Type B pancreatic cell (in vitro differentiated cells): ENCODE results near the gene RHOU. TPM values are rescaled to one million over a fixed set of nuclear protein-coding genes. Genes with fewer than 3 reads are reported as not detected.

Source experiments
- DNase-seq: peaks from one replicate; pipeline ENCODE4 v3.0.0; 2021; ENCODE audit warnings: mixed read lengths; ENCODE audit not compliant: unreplicated experiment; ENCODE audit errors: extremely low spot score
- H3K27ac Mint-ChIP-seq: 2 replicates; pipeline ENCODE4 v1.8.0; 2021; ENCODE audit warnings: mild to moderate bottlenecking, mixed read lengths
- H3K27me3 Mint-ChIP-seq: 2 replicates; pipeline ENCODE4 v1.8.0; 2021; ENCODE audit warnings: mixed read lengths
- H3K36me3 Mint-ChIP-seq: 2 replicates; pipeline ENCODE4 v1.8.0; 2021; ENCODE audit warnings: mixed read lengths
- H3K4me1 Mint-ChIP-seq: one replicate; pipeline ENCODE4 v1.8.0; 2021; ENCODE audit warnings: mixed read lengths; ENCODE audit not compliant: unreplicated experiment
- H3K4me3 Mint-ChIP-seq: 2 replicates; pipeline ENCODE4 v1.8.0; 2021; ENCODE audit warnings: mild to moderate bottlenecking, mixed read lengths
- H3K9me3 Mint-ChIP-seq: 2 replicates; pipeline ENCODE4 v1.8.0; 2021; ENCODE audit warnings: mixed read lengths
- CTCF ChIP-seq: fragments of 200-600 bp; sonication (generic); conservative IDR thresholded peaks from 2 replicates; pipeline ENCODE4 v1.5.0; 2021; ENCODE audit warnings: antibody characterized with exemption, mild to moderate bottlenecking
- total RNA-seq: library from RNA; stranded (reverse); gene quantifications from 2 replicates; pipeline ENCODE4 v1.2.1, GENCODE V29; 2021; ENCODE audit warnings: low replicate concordance

The RHOU gene
- total RNA-seq, 1 donor from 2014 or later = 81.1 TPM

- Mint-ChIP-seq H3K36me3 (peaks cover 7% of the 10 kb centered on the region), H3K27ac (no peak overlapping the region), H3K27me3 (peaks cover 7% of the 10 kb centered on the region), H3K4me3 (no peak overlapping the region), H3K4me1 (peaks cover 20% of the 10 kb centered on the region), H3K9me3 (no peaks in the 10 kb centered on the region)
- no peak for TF ChIP-seq CTCF
- no peak for DNase-seq
These were observed 15.6 kb downstream of the RHOU start for GRCh38 chr1:228750915-228751314.

GRCh38 chr1:228751360-228752098 lies 16.2 kb downstream of the RHOU start:
- Mint-ChIP-seq H3K9me3 (no peaks in the 10 kb centered on the region), H3K27me3 (peaks cover 7% of the 10 kb centered on the region), H3K4me1 (peaks cover 20% of the 10 kb centered on the region), H3K27ac (no peak overlapping the region), H3K4me3 (no peak overlapping the region), H3K36me3 (peaks cover 4% of the 10 kb centered on the region)
- no peak for DNase-seq
- TF ChIP-seq CTCF = no peak

GRCh38 chr1:228752258-228752657 lies 17.0 kb downstream of the RHOU start:
- TF ChIP-seq CTCF = no peak
- Mint-ChIP-seq H3K4me3 (no peak overlapping the region), H3K4me1 (peaks cover 20% of the 10 kb centered on the region), H3K27me3 (peaks cover 7% of the 10 kb centered on the region), H3K36me3 (no peaks in the 10 kb centered on the region), H3K9me3 (no peaks in the 10 kb centered on the region), H3K27ac (no peak overlapping the region)
- DNase-seq = no peak

- Mint-ChIP-seq H3K4me1 (peaks cover 20% of the 10 kb centered on the region), H3K4me3 (no peak overlapping the region), H3K36me3 (no peaks in the 10 kb centered on the region), H3K9me3 (no peaks in the 10 kb centered on the region), H3K27me3 (peaks cover 7% of the 10 kb centered on the region), H3K27ac (no peak overlapping the region)
- no peak for DNase-seq
- no peak for TF ChIP-seq CTCF
These were observed 17.5 kb downstream of the RHOU start for GRCh38 chr1:228752675-228753265.

GRCh38 chr1:228753287-228753686 lies 18.0 kb downstream of the RHOU start:
- no peak overlapping the region for H3K4me3 Mint-ChIP-seq
- no peak overlapping the region for H3K27ac Mint-ChIP-seq
- no peak for DNase-seq
- H3K4me1 Mint-ChIP-seq = peaks cover 19% of the 10 kb centered on the region
- H3K9me3 Mint-ChIP-seq = no peaks in the 10 kb centered on the region
- no peaks in the 10 kb centered on the region for H3K36me3 Mint-ChIP-seq
- H3K27me3 Mint-ChIP-seq = peaks cover 7% of the 10 kb centered on the region
- TF ChIP-seq CTCF = no peak
